Measurements from ENCODE around the gene ZNF778.

The ZNF778 gene

DNA sequence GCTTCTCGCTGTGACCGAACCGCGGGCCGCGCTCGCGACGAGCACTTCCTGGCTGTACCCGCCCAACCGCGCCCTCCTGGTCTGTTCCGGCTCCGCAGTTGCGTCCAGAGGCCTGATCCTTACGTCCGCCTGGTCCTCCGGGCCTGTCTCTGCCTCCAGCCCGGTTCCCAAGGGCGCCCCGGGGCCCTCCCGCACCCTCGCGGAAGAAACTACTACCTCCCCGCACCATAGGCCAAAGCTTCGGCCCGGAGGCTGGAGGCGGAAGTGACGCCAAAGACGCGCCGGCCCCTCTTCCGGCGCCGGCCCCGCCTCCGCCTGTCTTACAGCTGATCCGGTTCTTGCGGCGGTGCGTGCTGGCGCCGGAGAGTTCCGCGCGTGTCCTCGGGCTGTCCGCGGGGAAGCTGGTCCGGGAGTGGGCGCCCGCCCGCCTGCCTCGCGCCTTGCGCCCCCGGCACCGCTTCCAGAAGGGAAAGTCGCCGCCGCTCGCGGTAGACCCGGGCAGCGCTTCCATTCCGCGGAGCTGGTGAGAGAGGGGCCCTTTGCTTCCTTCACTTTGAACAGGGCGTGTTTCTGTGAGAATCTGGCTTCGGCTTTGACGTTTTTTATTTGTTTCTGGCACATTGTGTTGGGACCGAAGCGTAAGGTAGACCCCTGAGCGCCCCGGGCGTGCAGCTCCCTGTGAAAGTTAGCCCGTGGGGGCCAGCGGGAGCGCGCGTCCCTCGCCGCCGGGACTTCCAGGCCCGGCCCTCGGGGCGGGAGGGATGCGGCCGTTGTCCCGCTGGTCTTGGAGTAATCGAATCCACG lies at the start of gene ZNF778:
ZNF778 (plus strand) TSS at position 316 of the 804 bp plus-strand sequence. CDS start 3,425 bp downstream, outside the sequence.
- peak; percentile 75 for DNase-seq

DNA sequence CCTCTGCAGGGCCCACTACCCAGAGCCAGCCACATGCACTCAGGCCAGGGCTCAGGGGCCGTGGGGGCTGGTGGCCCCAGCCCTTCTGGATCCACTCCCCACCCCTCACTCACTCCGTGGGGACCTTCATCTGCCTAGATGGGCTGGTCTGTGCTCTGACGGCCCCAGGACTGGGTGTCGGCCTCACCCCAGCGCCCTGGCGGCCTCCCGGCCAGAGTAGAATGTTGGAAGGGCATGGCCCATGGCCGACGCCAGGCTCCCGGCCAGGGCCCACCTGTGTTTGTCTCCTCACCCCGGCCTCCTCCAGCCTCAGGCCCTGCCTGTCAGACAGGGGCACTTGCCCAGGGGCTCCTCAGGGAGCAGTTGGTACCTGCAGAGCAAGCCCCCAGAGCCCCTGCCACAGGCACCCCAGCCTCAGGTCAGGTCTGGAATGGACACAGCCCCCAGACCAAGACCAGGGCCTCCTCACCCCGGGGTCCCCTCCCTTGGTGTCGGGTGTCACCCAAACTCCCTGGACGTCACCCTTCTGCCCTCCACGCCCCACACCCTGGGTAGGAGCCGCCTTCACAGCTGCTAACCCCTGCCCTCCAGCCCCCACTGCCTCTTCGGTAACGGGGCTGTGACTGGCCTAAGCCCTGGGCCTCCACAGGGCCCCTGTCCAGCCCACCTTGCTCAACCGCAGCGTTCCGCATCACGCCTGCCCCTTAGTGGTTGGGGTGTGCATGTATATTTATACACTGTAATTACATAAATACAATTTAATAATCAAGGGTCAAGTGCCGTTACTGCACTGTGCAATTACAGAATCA lies 48.9 kb upstream of the ZNF778 start:
- DNase-seq = no peak

DNA sequence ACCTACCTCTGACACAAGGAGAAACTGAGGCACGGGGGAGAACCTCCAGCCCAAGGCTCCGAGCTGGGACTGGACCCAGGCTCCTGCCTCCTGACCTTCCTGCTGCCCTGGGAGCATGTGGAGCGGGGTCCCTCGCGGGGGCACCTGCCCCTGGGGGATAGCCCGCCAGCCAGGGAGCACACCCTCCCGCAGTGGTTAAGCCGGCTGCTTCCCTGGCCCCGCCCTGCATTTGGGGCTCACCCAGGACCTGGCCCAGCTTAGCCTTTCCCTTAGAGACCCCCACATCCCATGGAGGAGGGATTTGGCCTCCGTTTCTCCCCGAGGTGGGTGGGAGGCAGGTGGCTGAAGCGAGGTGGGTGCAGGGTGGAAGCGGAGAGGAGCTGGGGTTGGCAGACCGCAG lies 47.7 kb upstream of the ZNF778 start:
- DNase-seq = no peak

DNA sequence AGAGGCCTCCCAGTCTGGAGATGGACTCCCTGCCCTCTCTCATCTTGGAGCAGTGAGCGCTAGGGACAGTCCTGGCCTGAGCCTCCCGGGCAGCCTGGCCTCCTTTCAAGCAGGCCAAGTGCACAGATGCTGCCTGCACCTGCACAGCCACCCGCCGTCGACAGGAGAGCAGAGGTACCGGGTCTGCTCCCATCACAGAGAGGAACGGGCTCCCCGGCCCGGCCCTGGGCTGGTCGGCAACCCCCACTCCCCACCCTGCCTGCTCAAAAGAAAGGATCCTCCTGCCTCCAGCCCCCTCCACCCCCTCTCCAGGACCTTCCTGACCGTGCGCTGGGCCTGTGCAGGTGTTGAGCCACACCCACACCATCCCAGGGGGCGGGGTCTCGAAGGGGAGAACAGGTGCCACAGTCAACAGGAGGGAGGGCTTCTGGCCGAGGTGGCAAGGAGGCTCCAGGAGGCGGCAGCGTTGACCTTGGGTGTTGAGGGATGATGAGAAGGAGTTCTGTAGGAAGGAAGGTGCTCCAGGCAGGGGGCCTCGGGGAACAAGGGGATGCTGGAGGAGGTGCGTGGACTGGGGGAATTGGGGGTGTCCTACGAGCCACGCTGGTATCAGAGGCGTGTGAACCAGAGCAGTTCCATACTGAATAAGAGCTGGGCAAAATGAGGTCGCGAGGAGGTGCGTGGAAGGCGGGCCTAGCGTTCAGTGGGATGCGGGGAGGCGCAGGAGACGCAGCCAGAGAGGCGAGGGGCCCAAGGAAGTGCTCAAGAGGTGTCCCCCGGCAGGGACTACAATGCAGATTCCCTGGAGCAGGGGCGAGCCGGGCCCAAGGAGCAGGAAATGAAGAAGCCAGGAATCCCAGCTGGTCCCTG lies 46.9 kb upstream of the ZNF778 start:
- no peak for DNase-seq

DNA sequence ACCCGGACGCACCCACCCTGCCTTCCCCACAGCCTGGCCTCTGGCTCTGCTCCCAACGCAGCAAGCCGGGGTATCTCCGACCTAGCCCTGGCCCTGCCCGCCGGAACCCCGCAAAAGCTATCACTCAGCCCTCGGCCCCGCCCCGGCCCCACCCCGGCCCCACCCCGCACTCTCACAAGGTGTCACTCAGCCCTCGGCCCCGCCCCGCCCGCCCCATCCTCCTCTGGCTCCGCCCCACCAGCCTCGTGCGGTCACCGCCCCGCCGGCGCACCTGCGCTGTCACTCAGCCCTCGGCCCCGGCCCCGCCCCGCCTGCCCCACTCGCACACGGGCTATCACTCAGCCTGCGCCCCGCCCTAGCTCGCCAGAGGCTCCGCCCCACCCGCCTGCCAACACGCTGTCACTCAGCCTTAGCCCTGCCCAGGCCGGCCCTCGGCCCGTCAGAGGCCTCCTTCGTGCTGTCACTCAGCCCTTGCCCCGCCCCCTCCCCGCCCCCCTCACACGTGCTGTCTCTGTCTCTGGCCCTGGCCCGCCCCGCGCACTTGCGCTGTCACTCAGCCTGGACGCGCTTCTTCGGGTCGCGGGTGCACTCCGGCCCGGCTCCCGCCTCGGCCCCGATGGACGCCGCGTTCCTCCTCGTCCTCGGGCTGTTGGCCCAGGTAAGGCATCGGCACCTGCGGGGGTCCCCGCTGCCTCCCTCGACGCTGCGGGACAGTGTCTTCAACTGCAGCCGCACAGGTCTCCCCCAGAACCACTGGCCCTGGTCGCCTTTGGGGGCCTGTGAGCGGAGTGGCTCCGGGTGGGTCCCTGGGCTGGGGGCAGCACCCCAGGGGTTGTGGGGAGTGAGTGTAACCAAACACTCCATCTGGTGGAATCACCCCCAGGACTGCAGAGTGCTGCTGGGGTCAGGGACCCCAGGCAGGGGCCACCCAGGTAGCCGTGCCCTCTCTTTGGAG lies 46.0 kb upstream of the ZNF778 start, which contains the start of gene CDH15:
CDH15 (plus strand) TSS at position 533 of the 955 bp plus-strand sequence; CDS start at position 617, 84 bp downstream.
- peak; percentile 97 for DNase-seq

DNA sequence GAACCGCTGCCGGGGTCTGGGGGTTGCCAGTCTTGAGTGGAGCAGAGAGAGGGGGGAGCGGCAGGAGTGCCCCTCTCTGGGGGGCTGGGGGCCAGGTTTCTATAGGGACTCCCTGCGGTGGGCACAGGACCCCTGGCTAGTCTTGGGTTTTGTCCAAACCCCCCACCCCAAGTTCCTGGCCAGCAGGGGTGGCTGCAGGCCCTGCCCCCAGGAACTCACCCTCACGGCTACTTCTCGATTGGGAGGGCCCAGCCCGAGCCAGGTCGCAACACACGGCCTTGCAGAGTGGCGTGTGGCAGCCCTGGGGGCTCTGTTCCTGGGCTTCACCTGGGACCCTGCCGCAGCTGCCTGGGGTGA lies 45.4 kb upstream of the ZNF778 start:
- no peak for DNase-seq

DNA sequence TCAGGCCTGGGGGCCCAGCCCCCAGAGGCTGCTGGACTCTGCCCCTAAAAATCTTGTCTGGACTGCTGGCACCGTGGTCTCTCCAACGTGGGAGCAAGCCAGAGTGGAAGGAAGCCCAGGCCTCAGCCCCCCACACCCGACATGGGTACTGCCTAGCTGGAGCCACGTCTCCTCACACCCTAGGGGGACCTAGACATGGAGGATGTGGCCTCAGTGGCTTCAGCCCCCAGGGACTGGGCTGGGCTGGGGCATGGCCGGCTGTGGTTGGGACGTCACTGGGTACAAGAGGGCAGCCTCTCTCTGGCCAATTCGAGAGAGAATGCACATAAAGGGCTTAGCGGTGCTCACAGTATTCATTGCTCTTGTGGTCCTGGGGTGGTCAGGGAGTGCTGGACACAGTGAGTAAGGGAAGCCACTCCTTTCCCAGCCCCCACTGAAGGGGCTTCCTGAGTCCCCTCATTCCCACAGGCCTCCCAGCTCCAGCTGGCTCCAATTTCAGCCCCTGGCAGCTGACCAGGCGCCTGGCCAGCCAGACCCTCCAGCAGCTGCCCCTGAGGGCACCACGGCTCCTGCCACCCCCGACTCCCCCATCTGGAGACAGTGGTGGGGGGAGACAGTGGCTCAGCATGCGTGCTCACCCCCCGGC lies 44.9 kb upstream of the ZNF778 start:
- no peak for DNase-seq

DNA sequence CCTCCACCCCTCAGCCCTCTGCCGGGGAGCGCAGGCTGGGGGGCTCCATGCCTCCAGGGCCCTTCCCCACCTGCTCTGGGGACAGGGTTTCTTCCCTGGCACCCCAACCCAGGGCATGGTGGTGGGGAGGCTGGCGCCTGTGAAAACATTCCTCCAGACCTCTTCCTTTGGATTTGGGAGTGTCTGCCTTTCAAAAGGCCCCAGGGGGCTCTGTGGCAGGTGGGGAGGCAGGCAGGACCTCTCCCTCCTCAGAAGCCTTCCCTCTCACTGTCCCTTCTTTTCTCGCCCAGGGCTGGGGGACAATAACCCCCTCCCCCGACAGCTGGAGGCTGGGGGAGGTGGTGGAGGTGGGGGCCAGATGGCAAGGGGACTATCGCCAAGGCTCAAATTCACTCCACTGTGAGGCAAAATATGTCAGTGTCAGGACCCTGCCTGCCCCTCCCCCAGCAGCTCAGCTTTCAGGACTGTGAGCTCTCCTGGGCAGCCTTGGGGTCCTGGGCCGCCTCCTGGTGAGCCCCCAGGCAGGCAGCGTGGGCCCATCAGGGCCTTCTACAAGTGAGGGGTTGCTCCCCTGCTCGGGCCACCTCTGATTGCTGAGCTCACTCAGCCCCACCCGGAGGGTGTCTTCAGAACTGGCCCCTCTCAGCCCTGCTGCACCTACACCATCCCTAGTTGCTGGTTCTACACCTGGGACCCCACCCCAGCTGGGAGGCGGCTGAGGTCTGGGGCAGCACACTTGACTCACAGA lies 44.2 kb upstream of the ZNF778 start:
- DNase-seq = no peak

DNA sequence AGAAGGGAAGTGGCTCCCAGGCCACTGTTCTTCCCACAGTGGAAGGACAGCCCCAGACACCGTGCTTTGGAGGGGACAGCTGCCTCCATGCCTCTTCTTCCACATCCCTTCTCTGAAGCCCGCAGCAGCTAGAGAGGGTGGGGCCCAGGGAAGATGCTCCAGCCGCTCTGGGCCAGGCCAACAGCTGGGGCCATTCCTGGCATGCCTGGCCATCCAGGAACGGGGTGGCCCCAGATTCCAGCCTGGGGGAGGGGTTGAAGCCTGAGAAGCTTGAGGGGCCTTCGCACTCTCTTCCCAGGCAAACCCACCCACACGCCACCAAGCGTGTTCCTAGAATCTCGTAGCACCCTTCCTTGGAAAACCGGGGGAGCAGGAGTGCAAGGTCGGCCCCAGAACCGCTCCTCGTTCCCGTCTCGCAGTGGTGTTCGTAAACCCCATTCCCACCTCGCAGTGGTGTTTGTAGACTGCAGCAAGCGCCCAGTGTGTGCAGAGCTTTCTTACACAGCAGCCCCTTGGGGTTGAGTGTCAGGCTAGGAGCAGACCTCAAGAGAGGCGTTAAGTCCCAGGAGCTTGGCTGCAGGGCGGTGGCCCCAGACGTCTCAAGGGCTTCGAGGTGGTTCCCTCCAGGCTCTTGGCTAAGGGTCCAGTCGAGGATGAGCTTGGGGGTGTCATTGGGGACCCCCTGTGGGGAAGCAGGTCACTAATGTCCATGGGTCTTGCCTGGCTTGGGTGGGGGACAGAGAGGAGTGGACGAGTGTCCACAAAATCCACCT lies 43.3 kb upstream of the ZNF778 start:
- no peak for DNase-seq

DNA sequence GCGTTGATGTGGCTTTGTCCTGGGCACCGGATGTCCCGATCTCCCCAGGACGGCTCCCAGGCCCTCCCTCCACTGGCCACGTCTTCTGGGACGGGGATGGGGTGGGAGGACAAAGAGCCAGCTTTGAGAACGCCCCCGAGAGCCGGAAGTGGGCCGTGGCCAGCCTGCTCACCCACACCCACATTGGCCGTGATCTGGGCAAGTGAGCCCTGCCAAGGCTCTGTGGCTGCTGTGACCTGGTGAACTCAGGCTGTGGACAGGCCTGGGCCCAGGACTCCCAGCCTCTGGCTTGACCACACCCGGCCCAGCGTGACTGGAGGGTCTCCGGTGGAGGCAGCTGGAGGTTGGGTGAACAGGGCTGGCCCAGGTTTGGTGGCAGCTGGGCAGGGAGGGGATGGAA lies 42.6 kb upstream of the ZNF778 start:
- no peak for DNase-seq

DNA sequence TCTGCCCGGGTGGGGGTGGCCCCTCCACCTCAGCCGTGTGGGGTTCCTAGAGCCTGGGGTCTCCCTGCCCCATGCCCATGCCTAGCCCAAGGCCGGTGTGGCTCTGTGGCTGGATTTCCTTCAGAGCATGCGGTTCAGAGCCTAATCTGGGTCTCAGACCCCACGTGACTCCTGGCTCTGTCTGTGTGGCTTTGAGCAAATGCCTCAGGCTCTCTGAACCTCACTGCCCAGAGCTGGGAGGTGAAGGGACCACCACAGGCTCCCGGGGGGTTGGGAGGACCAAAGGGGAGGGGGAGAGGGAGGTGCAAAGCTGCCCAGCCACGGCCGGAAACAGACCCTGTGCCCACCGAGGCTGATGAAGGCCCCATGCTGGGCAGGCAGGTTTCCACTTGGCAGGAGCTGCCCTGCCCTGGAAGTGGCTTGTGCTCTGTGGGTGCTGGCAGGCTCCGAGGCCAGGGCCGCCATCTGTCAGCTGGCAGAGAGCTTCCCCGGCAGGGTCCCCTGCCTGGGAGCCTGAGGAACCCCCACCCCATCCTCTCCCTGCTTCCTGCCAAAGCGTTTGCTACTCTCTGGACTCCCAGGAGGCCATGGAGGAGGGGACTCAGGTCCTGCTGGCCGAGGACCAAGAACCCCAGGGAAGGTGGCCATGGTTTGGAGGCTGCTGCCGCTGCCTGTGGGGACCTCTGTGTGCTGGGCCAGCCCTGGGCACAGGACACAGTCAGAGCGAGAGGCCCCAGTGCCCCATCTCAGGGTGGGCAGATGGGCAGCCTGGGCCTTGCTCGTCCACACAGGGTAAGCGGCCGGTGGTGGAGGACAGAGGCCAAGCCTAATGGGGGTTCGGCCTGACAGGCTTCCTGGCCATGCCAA lies 42.0 kb upstream of the ZNF778 start:
- no peak for DNase-seq

DNA sequence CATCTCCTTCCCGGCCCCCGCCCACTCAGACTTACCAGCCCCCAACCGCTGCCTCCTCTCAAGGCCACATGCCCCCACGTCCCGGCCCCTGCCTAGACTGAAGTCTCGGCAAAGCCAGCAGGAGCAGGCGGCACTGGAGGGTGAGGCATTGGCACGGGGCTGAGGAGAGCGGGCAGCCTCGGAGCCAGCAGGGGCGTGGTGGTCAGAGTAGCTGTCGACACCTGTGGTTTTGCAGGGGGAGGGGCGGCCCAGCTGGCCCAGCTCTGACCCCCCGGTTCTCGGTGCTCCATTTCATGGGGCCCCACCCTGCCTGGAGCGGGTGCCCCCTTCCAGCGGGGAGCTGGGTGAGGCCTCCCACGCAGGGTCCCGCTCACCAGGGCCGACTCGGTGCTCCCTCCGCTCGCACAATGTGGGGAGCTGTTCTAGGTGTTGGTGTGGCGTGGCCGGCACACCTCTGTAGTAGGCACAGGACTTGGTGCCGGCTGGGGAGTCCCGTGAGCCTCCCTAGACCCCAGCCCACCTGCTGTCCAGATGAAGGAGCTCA lies 41.3 kb upstream of the ZNF778 start:
- DNase-seq = no peak

DNA sequence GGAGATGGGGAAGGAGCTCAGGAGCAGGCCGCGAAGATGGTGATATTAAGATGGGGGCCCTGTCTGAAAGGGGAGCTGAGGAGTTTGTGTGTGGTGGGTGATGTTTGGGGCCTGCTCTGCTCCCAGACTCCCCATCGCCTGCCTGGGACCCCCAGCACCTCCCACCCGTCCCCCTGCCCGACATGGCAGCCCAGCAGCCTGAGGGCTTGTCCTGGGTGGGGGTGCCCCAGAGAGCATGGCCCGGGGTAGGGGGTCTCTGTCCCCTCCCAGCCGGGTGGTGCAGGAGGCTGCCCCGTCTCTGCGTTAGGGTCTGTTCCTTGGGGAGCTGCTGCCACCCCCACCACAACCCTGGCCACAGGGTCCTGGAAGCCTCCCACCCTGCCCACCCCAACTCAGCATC lies 40.8 kb upstream of the ZNF778 start:
- DNase-seq = no peak

DNA sequence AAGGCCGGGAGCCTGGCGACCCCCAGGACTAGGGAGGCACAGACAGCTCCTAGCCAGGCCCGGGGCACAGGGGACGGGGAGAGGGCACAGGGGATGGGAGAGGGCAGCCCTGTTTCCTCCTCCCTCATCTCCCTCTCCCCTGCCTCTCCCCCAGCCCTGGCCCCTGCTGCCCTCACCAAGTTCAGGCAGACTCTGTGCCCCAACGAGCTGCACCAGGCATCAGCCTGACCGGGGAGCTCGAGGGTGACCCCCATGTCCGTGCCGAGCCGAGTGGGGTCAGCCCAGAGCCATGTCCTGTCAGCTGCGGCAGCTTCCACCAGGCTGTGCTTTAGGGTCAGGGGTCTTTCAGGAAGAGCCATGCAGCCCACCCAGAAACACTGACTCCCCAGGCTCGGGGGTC lies 40.0 kb upstream of the ZNF778 start:
- DNase-seq = no peak

DNA sequence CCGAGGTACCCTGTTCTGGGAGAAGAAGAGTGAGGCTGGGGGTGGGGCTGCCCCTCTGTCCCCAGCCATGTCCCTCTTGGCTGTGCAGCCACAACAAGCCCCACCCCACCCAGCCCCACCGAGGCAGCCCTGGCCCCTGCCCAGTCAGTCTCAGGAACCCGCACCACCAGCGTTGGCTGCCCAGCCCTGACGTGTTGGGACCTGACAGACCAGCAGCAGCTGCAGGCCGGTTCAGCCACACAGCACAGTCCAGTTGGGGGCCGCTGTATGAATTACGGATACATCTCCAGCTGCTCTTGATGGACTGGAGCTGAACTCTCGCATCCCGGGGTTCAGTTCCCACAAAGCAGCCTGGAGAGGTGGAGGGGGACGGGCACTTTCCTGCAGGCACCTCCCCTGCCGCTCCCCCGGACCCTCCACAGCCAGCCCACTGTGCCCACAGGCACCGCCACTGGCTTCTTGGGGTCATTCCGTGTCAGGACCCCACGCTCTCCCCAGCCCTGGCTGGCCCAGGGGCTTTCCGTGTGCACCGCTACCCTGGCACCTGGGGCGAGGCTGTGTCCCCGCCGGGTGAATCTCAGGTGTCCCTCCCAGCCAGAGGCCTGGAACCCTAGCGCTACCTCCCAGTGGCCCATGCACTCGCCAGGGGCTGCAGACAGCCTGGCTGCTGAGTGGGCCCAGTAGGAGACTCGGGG lies 38.9 kb upstream of the ZNF778 start:
- DNase-seq = no peak

DNA sequence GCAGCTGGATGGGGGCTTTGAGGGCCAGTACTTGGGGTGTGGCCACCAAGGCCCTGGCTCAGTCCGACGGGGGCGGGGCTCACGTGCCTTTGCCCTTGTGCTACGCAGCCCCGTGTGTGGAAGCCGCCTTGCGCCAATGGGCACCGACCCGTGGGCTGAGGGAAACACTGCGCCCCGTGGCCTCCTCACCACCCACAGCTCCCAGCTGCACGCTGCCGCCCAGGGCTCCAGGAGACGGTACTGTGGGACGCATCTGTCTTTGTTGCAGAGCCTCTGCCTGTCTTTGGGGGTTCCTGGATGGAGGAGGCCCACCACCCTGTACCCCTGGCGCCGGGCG lies 38.4 kb upstream of the ZNF778 start:
- no peak for DNase-seq

DNA sequence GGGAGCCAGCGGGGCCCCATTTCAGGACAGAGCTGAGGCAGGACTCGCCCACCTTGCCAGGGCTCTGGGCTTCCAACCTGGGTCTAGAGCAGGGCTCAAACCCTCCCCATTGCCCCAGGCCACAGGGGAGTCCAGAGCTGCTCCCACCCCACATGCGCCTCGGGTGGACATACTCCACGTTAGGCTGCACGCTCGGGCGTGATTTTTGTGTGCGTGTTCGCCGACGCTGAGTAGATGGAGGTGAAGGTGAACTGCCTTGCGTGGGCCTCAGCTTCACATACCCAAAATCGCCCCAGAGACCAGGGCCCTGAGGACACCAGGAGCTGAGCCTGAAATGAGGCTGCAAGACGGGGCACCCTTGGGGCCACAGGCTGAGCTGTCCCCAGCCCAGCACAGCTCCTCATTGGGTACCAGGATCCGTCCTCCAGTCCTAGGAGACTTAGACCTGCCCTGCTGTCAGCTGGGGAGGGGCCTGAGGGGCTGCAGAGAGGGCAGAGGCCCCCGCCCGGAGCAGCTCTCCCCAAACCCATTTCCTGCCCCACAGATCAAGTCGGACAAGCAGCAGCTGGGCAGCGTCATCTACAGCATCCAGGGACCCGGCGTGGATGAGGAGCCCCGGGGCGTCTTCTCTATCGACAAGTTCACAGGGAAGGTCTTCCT lies 37.7 kb upstream of the ZNF778 start:
- DNase-seq = no peak
